AG04449 (cell line): Measurements from ENCODE around the gene PCDHGA1.

Experiments used
- CTCF ChIA-PET: fragments of 350-600 bp; formaldehyde crosslinking; extraction: SDS; loops from one replicate; lab custom pipeline; 2021; ENCODE audit warnings: antibody characterized with exemption; lab: Yijun Ruan, JAX
- POLR2A ChIA-PET: fragments of 400-600, 350-600 bp; formaldehyde crosslinking; extraction: SDS; loops from one replicate; lab custom pipeline; 2020; ENCODE audit warnings: antibody characterized with exemption, inconsistent platforms; lab: Yijun Ruan, JAX
- DNase-seq: peaks from one replicate; pipeline ENCODE4 v3.0.0-alpha.2; 2010; ENCODE audit warnings: low read depth, low spot score
- H3K4me3 ChIP-seq: 2 replicates; pipeline ENCODE4 v1.5.1; 2011; ENCODE audit warnings: low read depth, mild to moderate bottlenecking, control low read depth, low read length
- TF ChIP-seq, protein P1 (sequence below): IDR thresholded peaks from one replicate; pipeline ENCODE4 v1.5.1; 2011; ENCODE audit warnings: mild to moderate bottlenecking, moderate library complexity, low read length, control low read depth, inconsistent platforms; ENCODE audit not compliant: insufficient read depth; ENCODE audit errors: missing control alignments

Gene PCDHGA1

GRCh38 chr5:141508798-141509611, 178.7 kb downstream of the PCDHGA1 start:
- POLR2A ChIA-PET, result interaction anchor here (0.7 to 3.1 kb wide), 11 partner anchors 9 to 48 kb away, joined by 3 to 33 read pairs (median 6); partner anchors contain the start of genes PCDHGC3 and PCDHGC5
- TF ChIP-seq, protein P1, sequence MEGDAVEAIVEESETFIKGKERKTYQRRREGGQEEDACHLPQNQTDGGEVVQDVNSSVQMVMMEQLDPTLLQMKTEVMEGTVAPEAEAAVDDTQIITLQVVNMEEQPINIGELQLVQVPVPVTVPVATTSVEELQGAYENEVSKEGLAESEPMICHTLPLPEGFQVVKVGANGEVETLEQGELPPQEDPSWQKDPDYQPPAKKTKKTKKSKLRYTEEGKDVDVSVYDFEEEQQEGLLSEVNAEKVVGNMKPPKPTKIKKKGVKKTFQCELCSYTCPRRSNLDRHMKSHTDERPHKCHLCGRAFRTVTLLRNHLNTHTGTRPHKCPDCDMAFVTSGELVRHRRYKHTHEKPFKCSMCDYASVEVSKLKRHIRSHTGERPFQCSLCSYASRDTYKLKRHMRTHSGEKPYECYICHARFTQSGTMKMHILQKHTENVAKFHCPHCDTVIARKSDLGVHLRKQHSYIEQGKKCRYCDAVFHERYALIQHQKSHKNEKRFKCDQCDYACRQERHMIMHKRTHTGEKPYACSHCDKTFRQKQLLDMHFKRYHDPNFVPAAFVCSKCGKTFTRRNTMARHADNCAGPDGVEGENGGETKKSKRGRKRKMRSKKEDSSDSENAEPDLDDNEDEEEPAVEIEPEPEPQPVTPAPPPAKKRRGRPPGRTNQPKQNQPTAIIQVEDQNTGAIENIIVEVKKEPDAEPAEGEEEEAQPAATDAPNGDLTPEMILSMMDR, result no peak
- peak overlapping the region; percentile 48 for H3K4me3 ChIP-seq
- CTCF ChIA-PET, result interaction anchor here (1.1 to 37.5 kb wide), 11 partner anchors 8 to 165 kb away, joined by 3 to 856 read pairs (median 11); partner anchors contain the start of genes PCDHGA10, PCDHGA11, PCDHGA3 and PCDHGB7
- peak; percentile 91 for DNase-seq

DNA sequence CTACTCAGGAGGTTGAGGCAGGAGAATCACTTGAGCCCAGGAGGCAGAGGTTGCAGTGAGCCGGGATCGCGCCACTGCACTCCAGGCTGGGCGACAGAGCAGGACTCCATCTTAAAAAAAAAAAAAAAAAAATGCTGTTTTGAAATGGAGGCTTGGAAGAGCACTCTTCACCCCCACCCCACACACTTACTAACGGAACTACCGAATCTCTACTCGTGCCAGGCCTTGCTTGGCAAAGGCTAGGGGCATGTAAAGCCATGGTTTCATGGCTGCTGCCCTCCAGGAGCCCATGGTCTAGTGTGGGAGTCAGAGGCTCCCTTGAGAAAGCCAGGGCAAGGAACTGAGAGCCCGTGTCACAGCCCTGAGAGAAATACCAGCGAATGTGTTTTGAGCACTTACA, 179.8 kb downstream of the PCDHGA1 start:
- POLR2A ChIA-PET, result interaction anchor here (0.9 kb wide), 1 partner anchor 20 kb away, joined by 3 read pairs; no protein-coding TSS in a partner anchor

GRCh38 chr5:141510850-141511601, 180.7 kb downstream of the PCDHGA1 start:
- TF ChIP-seq, protein P1, result no peak
- ChIA-PET POLR2A (no interaction called here), CTCF (interaction anchor here (1.0 to 37.5 kb wide), 13 partner anchors 6 to 163 kb away, joined by 3 to 856 read pairs (median 10); partner anchors contain the start of genes PCDHGA10, PCDHGA11, PCDHGA12 and PCDHGB3)
- H3K4me3 ChIP-seq, result no peak overlapping the region
- no peak for DNase-seq

More for the DNA sequence above, 179.8 kb downstream of the PCDHGA1 start:
- no peak overlapping the region for H3K4me3 ChIP-seq
- CTCF ChIA-PET, result interaction anchor here (0.8 to 37.5 kb wide), 9 partner anchors 7 to 162 kb away, joined by 3 to 856 read pairs (median 23); partner anchors contain the start of genes PCDHGA10, PCDHGA11, PCDHGA12 and PCDHGB7
- DNase-seq, result no peak
- TF ChIP-seq, protein P1, result no peak

GRCh38 chr5:141511771-141512325, 181.5 kb downstream of the PCDHGA1 start:
- DNase-seq, result no peak
- TF ChIP-seq, protein P1, result no peak
- H3K4me3 ChIP-seq, result no peak overlapping the region
- CTCF ChIA-PET, result interaction anchor here (0.8 to 37.5 kb wide), 19 partner anchors 6 to 181 kb away, joined by 3 to 856 read pairs (median 5); partner anchors contain the start of genes PCDHGA1, PCDHGA10, PCDHGA11 and PCDHGA12
- POLR2A ChIA-PET, result no interaction called here

DNA sequence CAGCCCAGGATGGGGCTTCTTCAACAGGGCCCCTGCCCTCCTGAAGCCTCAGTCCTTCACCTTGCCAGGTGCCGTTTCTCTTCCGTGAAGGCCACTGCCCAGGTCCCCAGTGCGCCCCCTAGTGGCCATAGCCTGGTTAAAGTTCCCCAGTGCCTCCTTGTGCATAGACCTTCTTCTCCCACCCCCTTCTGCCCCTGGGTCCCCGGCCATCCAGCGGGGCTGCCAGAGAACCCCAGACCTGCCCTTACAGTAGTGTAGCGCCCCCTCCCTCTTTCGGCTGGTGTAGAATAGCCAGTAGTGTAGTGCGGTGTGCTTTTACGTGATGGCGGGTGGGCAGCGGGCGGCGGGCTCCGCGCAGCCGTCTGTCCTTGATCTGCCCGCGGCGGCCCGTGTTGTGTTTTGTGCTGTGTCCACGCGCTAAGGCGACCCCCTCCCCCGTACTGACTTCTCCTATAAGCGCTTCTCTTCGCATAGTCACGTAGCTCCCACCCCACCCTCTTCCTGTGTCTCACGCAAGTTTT, 182.1 kb downstream of the PCDHGA1 start:
- H3K4me3 ChIP-seq, result peak overlapping the region; percentile 52
- CTCF ChIA-PET, result interaction anchor here (0.6 to 37.5 kb wide), 24 partner anchors 5 to 182 kb away, joined by 3 to 856 read pairs (median 4); partner anchors contain the start of genes PCDHGA1, PCDHGA10, PCDHGA11 and PCDHGA12
- no peak for DNase-seq
- TF ChIP-seq, protein P1, result peak; percentile 80
- POLR2A ChIA-PET, result interaction anchor here (1.3 to 3.9 kb wide), 2 partner anchors 19 to 45 kb away, joined by 6 to 13 read pairs; no protein-coding TSS in a partner anchor
